K562 (cell line): ENCODE data around the gene EXOG. TPM values are rescaled to one million over a fixed set of nuclear protein-coding genes. Genes with fewer than 3 reads are reported as not detected.

Source experiments
- ATF6 ChIP-seq: sonication (generic); formaldehyde crosslinking; IDR thresholded peaks from 2 replicates; pipeline ENCODE4 v1.4.0; 2020; ENCODE audit warnings: mild to moderate bottlenecking, missing genetic modification reagents
- E2F6 ChIP-seq, 2 experiments: IDR thresholded peaks; 2 replicates each; pipeline ENCODE4 v1.6.1; 2011; ENCODE audit warnings: borderline replicate concordance in 1 of 2, control low read depth in 1 of 2, low read depth in 1 of 2, low read length in 1 of 2, mild to moderate bottlenecking in 1 of 2, mixed read lengths in 1 of 2, moderate library complexity in 1 of 2; ENCODE audit not compliant: insufficient read depth in 1 of 2, insufficient read length in 1 of 2, poor library complexity in 1 of 2, severe bottlenecking in 1 of 2; ENCODE audit errors: extremely low read depth in 1 of 2
- HDAC1 ChIP-seq, 2 experiments: fragments of 450-650 bp; IDR thresholded peaks; 2 replicates each; pipeline ENCODE4 v1.6.1; 2016 to 2017; ENCODE audit warnings: inconsistent platforms in 1 of 2, mild to moderate bottlenecking in 1 of 2, moderate library complexity in 1 of 2
- IRF2 ChIP-seq: sonication (generic); formaldehyde crosslinking; IDR thresholded peaks from 2 replicates; pipeline ENCODE4 v1.8.1; 2022; ENCODE audit warnings: mild to moderate bottlenecking, missing genetic modification reagents
- LCOR ChIP-seq: sonication (generic); formaldehyde crosslinking; IDR thresholded peaks from 2 replicates; pipeline ENCODE4 v1.8.0; 2022; ENCODE audit warnings: mild to moderate bottlenecking, missing genetic modification reagents
- MIER1 ChIP-seq: fragments of 450-650 bp; IDR thresholded peaks from 2 replicates; pipeline ENCODE4 v1.6.1; 2016; ENCODE audit warnings: antibody characterized with exemption, mild to moderate bottlenecking, low read depth
- MNT ChIP-seq, 2 experiments: fragments of 450-650 bp; conservative IDR thresholded peaks; 2 replicates each; pipeline ENCODE4 v1.6.1; 2017; ENCODE audit warnings: mild to moderate bottlenecking in 2 of 2, moderate library complexity in 2 of 2
- RFX1 ChIP-seq: fragments of 450-650 bp; IDR thresholded peaks from 2 replicates; pipeline ENCODE4 v1.6.1; 2016; ENCODE audit warnings: mild to moderate bottlenecking, moderate library complexity
- STAT6 ChIP-seq: sonication (generic); formaldehyde crosslinking; IDR thresholded peaks from 2 replicates; pipeline ENCODE4 v1.8.1; 2023; ENCODE audit warnings: mild to moderate bottlenecking, missing genetic modification reagents
- U2AF1 ChIP-seq: fragments of 200-400 bp; formaldehyde crosslinking; optimal IDR thresholded peaks from 2 replicates; pipeline ENCODE3; 2017; ENCODE audit warnings: mild to moderate bottlenecking, low read depth, low read length, moderate library complexity
- YY1 ChIP-seq, 3 experiments: IDR thresholded peaks; 2 replicates each; pipeline ENCODE4 v1.6.1; 2011; ENCODE audit warnings: low read length in 2 of 3, mild to moderate bottlenecking in 2 of 3, moderate library complexity in 2 of 3, borderline replicate concordance in 1 of 3, control low read depth in 1 of 3, low read depth in 1 of 3; ENCODE audit not compliant: insufficient read depth in 3 of 3, insufficient replicate concordance in 2 of 3, control insufficient read depth in 1 of 3, insufficient read length in 1 of 3; ENCODE audit errors: extremely low read depth in 1 of 3
- ZNF639 ChIP-seq, 2 experiments: fragments of 200-800 bp in 1 of 2; sonication (Bioruptor generic) in 1 of 2; sonication (generic) in 1 of 2; formaldehyde crosslinking in 1 of 2; IDR thresholded peaks in 1 of 2; conservative IDR thresholded peaks in 1 of 2; 2 replicates each; pipeline versions ENCODE4 v1.5.0 to v1.6.1; 2016 to 2020; ENCODE audit warnings: missing compliant biosample characterization in 1 of 2, missing genetic modification characterization in 1 of 2, missing genetic modification reagents in 1 of 2
- ZNF644 ChIP-seq: fragments of 200-800 bp; sonication (Bioruptor generic); IDR thresholded peaks from 2 replicates; pipeline ENCODE4 v1.6.1; 2016; ENCODE audit warnings: low read depth, missing genetic modification characterization, missing compliant biosample characterization
- ZSCAN29 ChIP-seq: fragments of 450-650 bp; IDR thresholded peaks from 2 replicates; pipeline ENCODE4 v1.6.1; 2017
- polyA plus RNA-seq, 8 experiments: library from polyadenylated mRNA; depleted of rRNA in 4 of 8; stranded (reverse) in 5 of 8; unstranded in 3 of 8; fragments of >200 nt; fragmentation: Nextera tagmentation in 2 of 8; fragmentation: Illumina TruSeq in 1 of 8; extraction: Ambion mirVana in 2 of 8; extraction: Trizol in 1 of 8; gene quantifications; 2 replicates each; pipeline versions ENCODE4 v1.2.1 to v1.2.3, GENCODE V29; 2011 to 2014; ENCODE audit warnings: inconsistent platforms in 1 of 8, missing spikeins in 1 of 8
- total RNA-seq, 7 experiments: library from RNA; depleted of rRNA in 6 of 7; stranded (reverse); fragments of >200 nt in 6 of 7; fragmentation: Illumina TruSeq in 2 of 7; extraction: Trizol in 2 of 7; gene quantifications; 2 replicates each; pipeline versions ENCODE4 v1.2.1 to v1.2.3, GENCODE V29; 2011 to 2021; ENCODE audit warnings: low replicate concordance in 1 of 7

Gene EXOG
- total and polyA plus RNA-seq, 9 of the 15 experiments (the other 6 are each of a cell fraction or from before 2014, with no cell fraction given): 10.8 to 21.7 (median 14.8) TPM

- peak in 2 of 3 experiments; percentile 64 to 72 for TF ChIP-seq YY1 (IDR thresholded peaks at IDR 0.05; ENCODE audit: borderline replicate concordance in 1 of 3, control insufficient read depth in 1 of 3, extremely low read depth in 1 of 3, insufficient read depth in 3 of 3, insufficient read length in 1 of 3, insufficient replicate concordance in 2 of 3, low read depth in 1 of 3, low read length in 2 of 3)
- peak; percentile 9 to 24; a peak in 2 of 4 replicates for TF ChIP-seq MNT (conservative IDR thresholded peaks at IDR 0.05)
- TF ChIP-seq U2AF1: peak; percentile 47
- no peak for TF ChIP-seq ZNF644 (tag)
- peak in 1 of 2 experiments; percentile 67; a peak in 1 of 4 replicates for TF ChIP-seq ZNF639 (CRISPR knock-in tag; conservative IDR thresholded peaks at IDR 0.05 in 1 of 2, IDR thresholded peaks at IDR 0.05 in 1 of 2)
- TF ChIP-seq STAT6: no peak; the same call in 1 of the 2 replicates
- TF ChIP-seq E2F6 (IDR thresholded peaks at IDR 0.05; ENCODE audit: borderline replicate concordance in 1 of 2, extremely low read depth in 1 of 2, insufficient read depth in 1 of 2, insufficient read length in 1 of 2, low read depth in 1 of 2, low read length in 1 of 2, poor library complexity in 1 of 2, severe bottlenecking in 1 of 2): peak; percentile 36 to 85
- peak; percentile 70; the same call in 1 of the 2 replicates for TF ChIP-seq ZSCAN29
- TF ChIP-seq RFX1: no peak
- 0 out of 2 replicates have a peak, but pooled peaks have one; percentile 9 for TF ChIP-seq ATF6 (CRISPR knock-in tag)
- no peak for TF ChIP-seq IRF2 (CRISPR knock-in tag)
- no peak for TF ChIP-seq MIER1
- TF ChIP-seq HDAC1 (IDR thresholded peaks at IDR 0.05): peak in 1 of 2 experiments; percentile 40; a peak in 2 of 4 replicates
- TF ChIP-seq LCOR (CRISPR knock-in tag): no peak
Observed at GRCh38 chr3:38454178-38454883, 41.8 kb upstream of the EXOG start (continued).
